Measurements from ENCODE around the gene G6PC1. TPM values are rescaled to one million over a fixed set of nuclear protein-coding genes. Genes with fewer than 3 reads are reported as not detected.

G6PC1 gene
- total and polyA plus RNA-seq, 2 of the 13 experiments (the other 11 are each of a cell fraction or from before 2014, with no cell fraction given): 1.7 to 37.9 TPM

DNA sequence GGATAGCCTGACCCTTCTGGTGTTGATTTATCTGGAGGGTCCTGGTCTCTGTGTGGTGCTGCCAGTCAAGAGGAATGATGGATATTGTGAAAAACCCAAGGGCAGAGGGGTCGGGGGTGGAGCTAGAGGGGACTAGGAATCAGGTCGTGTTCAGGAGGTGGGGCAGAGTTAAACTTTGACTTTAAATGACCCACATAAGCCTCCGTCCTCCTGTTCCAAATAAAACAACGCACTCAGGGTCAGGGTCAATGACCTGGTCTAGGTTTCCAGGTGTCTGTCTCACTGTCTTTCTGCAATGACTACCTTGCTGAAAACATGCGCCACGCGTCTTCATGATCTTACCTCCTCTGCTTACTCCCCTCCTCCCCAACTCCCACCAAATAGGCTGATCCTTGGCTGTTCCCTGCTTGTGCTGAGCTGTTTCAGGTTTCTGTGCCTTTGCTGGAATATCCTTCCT is 34.9 kb upstream of the G6PC1 start (continued):
- peak; percentile 17; the same call in 1 of the 2 replicates for TF ChIP-seq ZNF576 (CRISPR knock-in tag; IDR thresholded peaks at IDR 0.05)
- peak; percentile 89 for TF ChIP-seq GATAD2A (CRISPR knock-in tag; IDR thresholded peaks at IDR 0.05)
- TF ChIP-seq, protein P1, sequence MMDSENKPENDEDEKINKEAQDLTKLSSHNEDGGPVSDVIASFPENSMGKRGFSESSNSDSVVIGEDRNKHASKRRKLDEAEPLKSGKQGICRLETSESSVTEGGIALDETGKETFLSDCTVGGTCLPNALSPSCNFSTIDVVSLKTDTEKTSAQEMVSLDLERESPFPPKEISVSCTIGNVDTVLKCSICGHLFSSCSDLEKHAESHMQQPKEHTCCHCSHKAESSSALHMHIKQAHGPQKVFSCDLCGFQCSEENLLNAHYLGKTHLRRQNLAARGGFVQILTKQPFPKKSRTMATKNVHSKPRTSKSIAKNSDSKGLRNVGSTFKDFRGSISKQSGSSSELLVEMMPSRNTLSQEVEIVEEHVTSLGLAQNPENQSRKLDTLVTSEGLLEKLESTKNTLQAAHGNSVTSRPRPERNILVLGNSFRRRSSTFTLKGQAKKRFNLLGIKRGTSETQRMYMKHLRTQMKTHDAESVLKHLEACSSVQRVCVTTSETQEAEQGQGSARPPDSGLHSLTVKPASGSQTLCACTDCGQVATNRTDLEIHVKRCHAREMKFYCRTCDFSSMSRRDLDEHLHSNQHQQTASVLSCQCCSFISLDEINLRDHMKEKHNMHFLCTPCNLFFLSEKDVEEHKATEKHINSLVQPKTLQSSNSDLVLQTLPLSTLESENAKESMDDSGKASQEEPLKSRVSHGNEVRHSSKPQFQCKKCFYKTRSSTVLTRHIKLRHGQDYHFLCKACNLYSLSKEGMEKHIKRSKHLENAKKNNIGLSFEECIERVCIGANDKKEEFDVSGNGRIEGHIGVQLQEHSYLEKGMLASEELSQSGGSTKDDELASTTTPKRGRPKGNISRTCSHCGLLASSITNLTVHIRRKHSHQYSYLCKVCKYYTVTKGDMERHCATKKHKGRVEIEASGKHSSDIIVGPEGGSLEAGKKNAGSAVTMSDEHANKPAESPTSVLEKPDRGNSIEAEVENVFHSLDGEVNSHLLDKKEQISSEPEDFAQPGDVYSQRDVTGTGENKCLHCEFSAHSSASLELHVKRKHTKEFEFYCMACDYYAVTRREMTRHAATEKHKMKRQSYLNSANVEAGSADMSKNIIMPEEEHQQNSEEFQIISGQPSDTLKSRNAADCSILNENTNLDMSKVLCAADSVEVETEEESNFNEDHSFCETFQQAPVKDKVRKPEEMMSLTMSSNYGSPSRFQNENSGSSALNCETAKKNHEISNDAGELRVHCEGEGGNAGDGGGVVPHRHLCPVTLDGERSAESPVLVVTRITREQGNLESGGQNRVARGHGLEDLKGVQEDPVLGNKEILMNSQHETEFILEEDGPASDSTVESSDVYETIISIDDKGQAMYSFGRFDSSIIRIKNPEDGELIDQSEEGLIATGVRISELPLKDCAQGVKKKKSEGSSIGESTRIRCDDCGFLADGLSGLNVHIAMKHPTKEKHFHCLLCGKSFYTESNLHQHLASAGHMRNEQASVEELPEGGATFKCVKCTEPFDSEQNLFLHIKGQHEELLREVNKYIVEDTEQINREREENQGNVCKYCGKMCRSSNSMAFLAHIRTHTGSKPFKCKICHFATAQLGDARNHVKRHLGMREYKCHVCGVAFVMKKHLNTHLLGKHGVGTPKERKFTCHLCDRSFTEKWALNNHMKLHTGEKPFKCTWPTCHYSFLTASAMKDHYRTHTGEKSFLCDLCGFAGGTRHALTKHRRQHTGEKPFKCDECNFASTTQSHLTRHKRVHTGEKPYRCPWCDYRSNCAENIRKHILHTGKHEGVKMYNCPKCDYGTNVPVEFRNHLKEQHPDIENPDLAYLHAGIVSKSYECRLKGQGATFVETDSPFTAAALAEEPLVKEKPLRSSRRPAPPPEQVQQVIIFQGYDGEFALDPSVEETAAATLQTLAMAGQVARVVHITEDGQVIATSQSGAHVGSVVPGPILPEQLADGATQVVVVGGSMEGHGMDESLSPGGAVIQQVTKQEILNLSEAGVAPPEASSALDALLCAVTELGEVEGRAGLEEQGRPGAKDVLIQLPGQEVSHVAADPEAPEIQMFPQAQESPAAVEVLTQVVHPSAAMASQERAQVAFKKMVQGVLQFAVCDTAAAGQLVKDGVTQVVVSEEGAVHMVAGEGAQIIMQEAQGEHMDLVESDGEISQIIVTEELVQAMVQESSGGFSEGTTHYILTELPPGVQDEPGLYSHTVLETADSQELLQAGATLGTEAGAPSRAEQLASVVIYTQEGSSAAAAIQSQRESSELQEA (CRISPR knock-in tag; IDR thresholded peaks at IDR 0.05; ENCODE audit: not compliant biosample characterization): no peak
- 0 out of 2 replicates have a peak, but pooled peaks have one; percentile 33 for TF ChIP-seq MYPOP (CRISPR knock-in tag; IDR thresholded peaks at IDR 0.05)
- TF ChIP-seq RFX3 (CRISPR knock-in tag; IDR thresholded peaks at IDR 0.05): no peak
- TF ChIP-seq, protein P2, sequence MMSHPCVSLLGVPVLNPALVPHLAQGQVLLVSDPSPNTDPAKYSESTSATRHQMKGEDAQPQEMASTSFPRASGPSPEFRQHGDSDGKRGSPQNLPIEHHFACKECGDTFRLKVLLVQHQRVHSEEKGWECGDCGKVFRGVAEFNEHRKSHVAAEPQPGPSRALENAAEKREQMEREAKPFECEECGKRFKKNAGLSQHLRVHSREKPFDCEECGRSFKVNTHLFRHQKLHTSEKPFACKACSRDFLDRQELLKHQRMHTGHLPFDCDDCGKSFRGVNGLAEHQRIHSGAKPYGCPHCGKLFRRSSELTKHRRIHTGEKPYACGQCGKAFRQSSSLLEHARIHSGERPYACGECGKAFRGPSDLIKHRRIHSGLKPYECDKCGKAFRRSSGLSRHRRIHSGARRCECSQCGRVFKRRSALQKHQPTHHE (CRISPR knock-in tag; IDR thresholded peaks at IDR 0.05; ENCODE audit: borderline replicate concordance): no peak; the same call in 1 of the 2 replicates
- peak; percentile 71; the same call in 1 of the 2 replicates for TF ChIP-seq MEIS1 (CRISPR knock-in tag; IDR thresholded peaks at IDR 0.05; ENCODE audit: borderline replicate concordance)
- TF ChIP-seq PHF21A (CRISPR knock-in tag; IDR thresholded peaks at IDR 0.05): peak; percentile 88
- TF ChIP-seq, protein P3, sequence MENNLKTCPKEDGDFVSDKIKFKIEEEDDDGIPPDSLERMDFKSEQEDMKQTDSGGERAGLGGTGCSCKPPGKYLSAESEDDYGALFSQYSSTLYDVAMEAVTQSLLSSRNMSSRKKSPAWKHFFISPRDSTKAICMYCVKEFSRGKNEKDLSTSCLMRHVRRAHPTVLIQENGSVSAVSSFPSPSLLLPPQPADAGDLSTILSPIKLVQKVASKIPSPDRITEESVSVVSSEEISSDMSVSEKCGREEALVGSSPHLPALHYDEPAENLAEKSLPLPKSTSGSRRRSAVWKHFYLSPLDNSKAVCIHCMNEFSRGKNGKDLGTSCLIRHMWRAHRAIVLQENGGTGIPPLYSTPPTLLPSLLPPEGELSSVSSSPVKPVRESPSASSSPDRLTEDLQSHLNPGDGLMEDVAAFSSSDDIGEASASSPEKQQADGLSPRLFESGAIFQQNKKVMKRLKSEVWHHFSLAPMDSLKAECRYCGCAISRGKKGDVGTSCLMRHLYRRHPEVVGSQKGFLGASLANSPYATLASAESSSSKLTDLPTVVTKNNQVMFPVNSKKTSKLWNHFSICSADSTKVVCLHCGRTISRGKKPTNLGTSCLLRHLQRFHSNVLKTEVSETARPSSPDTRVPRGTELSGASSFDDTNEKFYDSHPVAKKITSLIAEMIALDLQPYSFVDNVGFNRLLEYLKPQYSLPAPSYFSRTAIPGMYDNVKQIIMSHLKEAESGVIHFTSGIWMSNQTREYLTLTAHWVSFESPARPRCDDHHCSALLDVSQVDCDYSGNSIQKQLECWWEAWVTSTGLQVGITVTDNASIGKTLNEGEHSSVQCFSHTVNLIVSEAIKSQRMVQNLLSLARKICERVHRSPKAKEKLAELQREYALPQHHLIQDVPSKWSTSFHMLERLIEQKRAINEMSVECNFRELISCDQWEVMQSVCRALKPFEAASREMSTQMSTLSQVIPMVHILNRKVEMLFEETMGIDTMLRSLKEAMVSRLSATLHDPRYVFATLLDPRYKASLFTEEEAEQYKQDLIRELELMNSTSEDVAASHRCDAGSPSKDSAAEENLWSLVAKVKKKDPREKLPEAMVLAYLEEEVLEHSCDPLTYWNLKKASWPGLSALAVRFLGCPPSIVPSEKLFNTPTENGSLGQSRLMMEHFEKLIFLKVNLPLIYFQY (CRISPR knock-in tag; IDR thresholded peaks at IDR 0.05; ENCODE audit: borderline replicate concordance): peak; percentile 77; the same call in 1 of the 2 replicates
- TF ChIP-seq KMT2B (CRISPR knock-in tag; IDR thresholded peaks at IDR 0.05): no peak

Data from HepG2 (cell line).